ENCODE data around the gene CYB5R3.
A peak's percentile ranks its signal among the peaks of the same experiment; 100 is the strongest.

CYB5R3 gene

GRCh38 chr22:42644422-42645340 lies 4.5 kb downstream of the CYB5R3 start:
- no peak for DNase-seq

GRCh38 chr22:42643634-42644421 lies 5.4 kb downstream of the CYB5R3 start:
- no peak for DNase-seq

GRCh38 chr22:42642806-42643633 lies 6.2 kb downstream of the CYB5R3 start:
- DNase-seq, result no peak

GRCh38 chr22:42641801-42642413 lies 7.3 kb downstream of the CYB5R3 start:
- DNase-seq, result no peak

GRCh38 chr22:42639541-42640241 lies 9.5 kb downstream of the CYB5R3 start:
- DNase-seq, result no peak

- DNase-seq, result no peak
Observed at GRCh38 chr22:42637555-42637954, 11.6 kb downstream of the CYB5R3 start.

GRCh38 chr22:42636506-42636905 lies 12.7 kb downstream of the CYB5R3 start:
- DNase-seq, result no peak

- peak; percentile 65 for DNase-seq
Observed at GRCh38 chr22:42635531-42635930, 13.7 kb downstream of the CYB5R3 start.

- no peak for DNase-seq
Observed at GRCh38 chr22:42633013-42633412, 16.2 kb downstream of the CYB5R3 start.

GRCh38 chr22:42632096-42632495 lies 17.1 kb downstream of the CYB5R3 start:
- DNase-seq, result no peak

GRCh38 chr22:42630901-42631602 lies 18.1 kb downstream of the CYB5R3 start:
- DNase-seq, result no peak

- DNase-seq, result no peak
Observed at GRCh38 chr22:42630211-42630610, 19.0 kb downstream of the CYB5R3 start.

- no peak for DNase-seq
Observed at GRCh38 chr22:42627981-42628380, 21.2 kb downstream of the CYB5R3 start.

- DNase-seq, result no peak
Observed at GRCh38 chr22:42626951-42627625, 22.1 kb downstream of the CYB5R3 start.

- no peak for DNase-seq
Observed at GRCh38 chr22:42626431-42626830, 22.8 kb downstream of the CYB5R3 start.

- DNase-seq, result no peak
Observed at GRCh38 chr22:42625416-42625815, 23.8 kb downstream of the CYB5R3 start.

GRCh38 chr22:42624551-42625106 lies 24.6 kb downstream of the CYB5R3 start:
- no peak for DNase-seq

GRCh38 chr22:42623756-42624441 lies 25.3 kb downstream of the CYB5R3 start:
- DNase-seq, result no peak

GRCh38 chr22:42623301-42623751 lies 25.9 kb downstream of the CYB5R3 start:
- DNase-seq, result no peak

Measured in islet precursor cell (in vitro differentiated cells).